Heart left ventricle (tissue), 13 donors: ENCODE measurements around the gene NECAP2.

Source experiments
- POLR2A ChIP-seq, 2 donors: fragments of 450-650 bp; IDR thresholded peaks; one replicate each; pipeline ENCODE4 v1.6.1; 2017; ENCODE audit warnings: antibody characterized with exemption in 2 of 2, mild to moderate bottlenecking in 2 of 2, moderate library complexity in 2 of 2
- TF ChIP-seq, protein P1 (sequence below), 12 donors: fragments of 200-600 bp; sonication (generic) in 4 of 12; IDR thresholded peaks; one replicate each; pipeline versions ENCODE4 v1.5.0 to v1.8.0; 2018 to 2022; ENCODE audit warnings: antibody characterized with exemption in 12 of 12, mild to moderate bottlenecking in 5 of 12
- donor health status: ischemic (EF 13 %, LVEDD 7.1; RV severe dilation, severe dysfunction).
- donor health status: DM: no; HTN: yes; CAD: no.
- donor health status: DM: no; HTN: no; CAD: no.
- donor health status: ischemic (EF 25% LVEDD 6.9; RV normal size, moderate dysfunction).
- donor health status: ischemic (EF 25% LVEDD 5.7; RV mildly dilated, moderate dysfunction).
- donor health status: ischemic (EF 35%, LVEDD 5.7; RV mildly dilated, moderate dysfunction).
- donor health status: nonischemic (EF 11% LVEDD 7.7; RV severe dilation, severe dysfunction).
- donor health status: DM: yes; HTN: yes; CAD: no.
- donor health status: PGD.
- donor health status: ischemic (EF 29% LVEDD 5.4; RV normal size, mild dysfunction).
- donor health status: nonischemic (EF 23%, LVEDD 6.1; RV moderate dilation, normal function).

DNA sequence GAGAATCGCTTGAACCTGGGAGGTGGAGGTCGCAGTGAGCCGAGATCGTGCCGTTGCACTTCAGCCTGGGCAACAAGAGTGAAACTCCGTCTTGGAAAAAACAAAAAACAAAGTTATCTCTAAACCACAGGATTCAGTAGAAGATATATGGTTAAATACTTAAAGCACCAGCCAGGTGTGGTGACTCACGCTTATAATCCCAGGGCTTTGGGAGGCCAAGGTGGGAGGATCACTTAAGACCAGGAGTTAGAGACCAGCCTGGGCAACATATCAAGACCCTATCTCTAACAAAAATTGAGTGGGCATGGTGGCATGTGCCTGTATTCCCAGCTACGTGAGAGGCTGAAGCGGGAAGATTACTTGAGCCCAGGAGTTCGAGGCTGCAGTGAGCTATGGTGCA lies 5.6 kb downstream of the NECAP2 start:
- TF ChIP-seq POLR2A (IDR thresholded peaks at IDR 0.05), result no peak
- TF ChIP-seq, protein P1, sequence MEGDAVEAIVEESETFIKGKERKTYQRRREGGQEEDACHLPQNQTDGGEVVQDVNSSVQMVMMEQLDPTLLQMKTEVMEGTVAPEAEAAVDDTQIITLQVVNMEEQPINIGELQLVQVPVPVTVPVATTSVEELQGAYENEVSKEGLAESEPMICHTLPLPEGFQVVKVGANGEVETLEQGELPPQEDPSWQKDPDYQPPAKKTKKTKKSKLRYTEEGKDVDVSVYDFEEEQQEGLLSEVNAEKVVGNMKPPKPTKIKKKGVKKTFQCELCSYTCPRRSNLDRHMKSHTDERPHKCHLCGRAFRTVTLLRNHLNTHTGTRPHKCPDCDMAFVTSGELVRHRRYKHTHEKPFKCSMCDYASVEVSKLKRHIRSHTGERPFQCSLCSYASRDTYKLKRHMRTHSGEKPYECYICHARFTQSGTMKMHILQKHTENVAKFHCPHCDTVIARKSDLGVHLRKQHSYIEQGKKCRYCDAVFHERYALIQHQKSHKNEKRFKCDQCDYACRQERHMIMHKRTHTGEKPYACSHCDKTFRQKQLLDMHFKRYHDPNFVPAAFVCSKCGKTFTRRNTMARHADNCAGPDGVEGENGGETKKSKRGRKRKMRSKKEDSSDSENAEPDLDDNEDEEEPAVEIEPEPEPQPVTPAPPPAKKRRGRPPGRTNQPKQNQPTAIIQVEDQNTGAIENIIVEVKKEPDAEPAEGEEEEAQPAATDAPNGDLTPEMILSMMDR (IDR thresholded peaks at IDR 0.05), result no peak
